H7 (cell line): Measurements from ENCODE around the gene ZNF701. TPM values are rescaled to one million over a fixed set of nuclear protein-coding genes. Genes with fewer than 3 reads are reported as not detected.
A peak's percentile ranks its signal among the peaks of the same experiment; 100 is the strongest.
"Not testable (repeated sequence)": the region's sequence is repeated elsewhere in the genome, so short reads cannot be mapped to it uniquely, and the experiment has no call there.

Experiments
- DNase-seq: peaks from one replicate; pipeline ENCODE4 v3.0.0; 2012
- H3K27me3 ChIP-seq: 2 replicates; pipeline ENCODE4 v1.6.0; 2011; ENCODE audit warnings: mild to moderate bottlenecking, low read length; ENCODE audit not compliant: control insufficient read depth, insufficient read depth
- H3K36me3 ChIP-seq: replicated peaks from 2 replicates; pipeline ENCODE4 v1.5.1; 2011; ENCODE audit warnings: low read length; ENCODE audit not compliant: control insufficient read depth, insufficient read depth
- H3K4me3 ChIP-seq: 2 replicates; pipeline ENCODE4 v1.5.1; 2011; ENCODE audit warnings: low read depth, mild to moderate bottlenecking, control low read depth, low read length, moderate library complexity; ENCODE audit not compliant: insufficient read depth
- total RNA-seq: library from RNA; depleted of rRNA; stranded (reverse); fragments of >200 nt; shearing (Covaris generic); gene quantifications from 2 replicates; pipeline ENCODE4 v1.2.3, GENCODE V29; 2014; rRNA removed

Gene ZNF701
- total RNA-seq, result 15.2 and 24.5 TPM in 2 replicates

DNA sequence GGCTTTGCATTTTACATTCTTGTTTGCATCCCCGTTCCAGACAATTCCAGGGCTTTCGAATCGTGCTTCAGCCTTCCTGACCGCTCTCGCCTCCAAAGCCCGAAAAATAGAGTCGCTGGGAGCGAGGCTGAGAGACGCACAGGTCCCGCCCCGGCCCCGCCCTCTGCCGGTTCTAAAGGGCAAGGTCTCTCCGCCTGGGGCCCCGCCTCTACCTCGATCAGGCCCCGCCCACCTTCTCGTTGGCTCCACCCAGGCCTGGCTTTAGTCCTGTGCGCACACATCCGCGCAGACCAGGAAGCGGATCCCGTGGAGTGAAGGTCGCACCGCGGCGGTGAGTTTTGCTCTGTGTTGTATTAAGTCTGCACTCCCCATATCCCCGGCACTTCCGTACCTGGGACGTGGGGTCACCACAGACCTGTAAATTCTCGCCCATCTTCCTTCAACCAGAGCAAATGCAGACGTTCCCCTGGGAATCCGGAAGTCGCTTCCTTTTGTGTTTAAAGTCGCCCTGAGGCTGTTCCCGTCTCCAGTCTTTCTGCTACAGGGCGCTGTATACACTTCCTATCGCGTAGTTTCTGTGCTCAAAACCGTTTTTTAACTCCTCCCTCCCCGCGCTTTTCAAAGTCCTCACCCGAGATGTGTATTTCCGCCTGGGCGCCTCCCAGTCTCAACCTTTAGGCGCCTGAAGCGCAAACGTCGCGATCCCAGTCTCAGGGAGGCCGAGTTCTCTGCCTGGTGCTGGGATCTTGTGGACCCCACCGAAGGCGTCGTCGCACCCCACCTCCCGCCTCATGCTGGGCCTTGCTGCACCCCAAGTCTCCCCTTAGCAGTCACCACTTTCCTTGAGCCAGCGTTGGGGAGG is at the start of gene ZNF701:
Gene ZNF701, plus strand, starts transcription at position 288 of the 862 bp plus-strand sequence. CDS start 3,861 bp downstream, outside the sequence.
- Histone ChIP-seq H3K27me3 (no peaks in the 10 kb centered on the region), H3K36me3 (peaks cover 3% of the 10 kb centered on the region), H3K4me3 (peak within 1 kb of the TSS; percentile 68)
- peak; percentile 92 for DNase-seq

DNA sequence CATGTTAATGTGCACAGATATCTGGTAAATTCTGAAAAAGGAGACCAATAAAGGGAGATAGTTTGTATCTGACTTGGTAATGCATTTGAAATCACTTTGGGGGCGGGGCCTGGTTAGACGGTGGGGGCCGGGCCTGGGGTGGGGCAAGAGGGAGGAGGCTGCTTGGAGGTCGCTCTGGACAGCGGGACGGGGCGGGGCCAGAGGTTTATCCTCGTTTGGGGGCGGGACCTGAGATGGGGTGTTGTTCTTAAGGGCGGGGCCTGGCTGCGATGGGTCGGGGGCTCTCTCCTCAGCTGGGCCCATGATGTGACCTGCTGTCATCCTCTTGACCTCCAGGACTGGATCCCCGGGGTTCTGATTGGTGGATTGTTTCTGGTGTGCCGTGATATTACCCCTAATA is 47.5 kb upstream of the ZNF701 start:
- Histone ChIP-seq H3K27me3 (no peaks in the 10 kb centered on the region), H3K36me3 (no peaks in the 10 kb centered on the region)
- peak; percentile 82 for DNase-seq

GRCh38 chr19:52524086-52524485 is 46.0 kb upstream of the ZNF701 start:
- no peak overlapping the region for H3K4me3 ChIP-seq
- H3K36me3 ChIP-seq, result no peaks in the 10 kb centered on the region
- no peak for DNase-seq
- H3K27me3 ChIP-seq, result no peaks in the 10 kb centered on the region

More for the DNA sequence above, 47.5 kb upstream of the ZNF701 start:
- no peak overlapping the region for H3K4me3 ChIP-seq

DNA sequence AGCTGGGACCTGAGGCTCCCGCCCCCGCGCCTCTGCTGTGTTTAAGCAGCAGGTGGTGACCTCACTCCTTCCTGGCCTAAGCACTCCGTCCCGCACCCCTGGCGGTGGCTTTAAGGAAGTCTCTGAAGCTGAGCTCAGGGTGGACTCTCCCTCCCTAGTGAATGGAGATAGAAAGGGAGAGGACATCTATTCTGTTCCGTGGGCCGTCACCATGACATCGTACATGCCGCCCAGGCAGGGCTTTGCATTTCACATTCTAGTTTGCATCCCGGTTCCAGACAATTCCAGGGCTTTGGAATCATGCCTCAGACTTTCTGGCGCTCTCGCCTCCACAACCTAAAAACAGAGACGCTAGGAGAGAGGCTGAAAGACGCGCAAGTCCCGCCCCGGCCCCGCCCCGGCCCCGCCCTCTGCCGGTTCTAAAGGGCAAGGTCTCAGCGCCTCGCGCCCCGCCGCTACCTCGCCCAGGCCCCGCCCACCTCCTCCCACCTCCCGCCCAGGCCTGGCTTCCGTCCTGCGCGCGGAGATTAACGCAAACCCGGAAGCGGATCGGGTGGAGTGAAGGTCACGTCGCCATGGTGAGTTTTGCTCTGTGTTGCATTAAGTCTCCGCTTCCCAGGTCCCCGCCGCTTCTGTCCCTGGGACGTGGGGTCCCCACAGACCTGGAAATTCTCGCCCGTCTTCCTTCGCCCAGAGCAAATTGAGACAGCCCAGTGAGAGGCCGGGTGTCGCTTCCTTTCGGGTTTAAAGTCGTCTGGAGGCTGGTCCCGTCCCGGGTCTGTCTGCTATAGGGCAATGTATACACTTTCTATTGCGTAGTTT is 42.7 kb upstream of the ZNF701 start, which contains the start of gene ZNF808:
Gene ZNF808, plus strand, starts transcription at position 535 of the 822 bp plus-strand sequence. CDS start 15,617 bp downstream, outside the sequence.
- Histone ChIP-seq H3K36me3 (no peaks in the 10 kb centered on the region), H3K27me3 (no peaks in the 10 kb centered on the region), H3K4me3 (peak within 1 kb of the TSS; percentile 89)
- peak; percentile 93 for DNase-seq

DNA sequence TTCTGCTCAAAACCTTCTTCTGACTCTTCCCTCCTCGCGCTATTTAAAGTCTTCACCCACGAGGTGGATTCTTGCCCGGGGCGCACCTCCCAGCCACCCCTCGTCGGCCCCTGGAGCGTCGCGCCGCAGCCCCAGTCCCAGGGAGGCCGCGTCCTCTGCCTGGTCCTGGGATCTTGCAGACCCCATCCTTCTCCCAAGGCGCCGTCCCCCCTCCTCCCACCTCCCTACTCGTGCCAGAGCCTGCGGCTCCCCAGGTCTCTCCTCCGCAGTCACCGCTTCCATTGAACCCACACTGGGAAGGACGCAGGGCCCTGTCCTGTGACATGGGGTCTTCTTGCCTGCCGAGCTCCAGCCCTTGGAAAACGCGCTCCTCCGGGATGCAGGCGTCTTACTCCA is 42.1 kb upstream of the ZNF701 start:
- H3K4me3 ChIP-seq, result peak overlapping the region; percentile 89
- H3K27me3 ChIP-seq, result no peaks in the 10 kb centered on the region
- DNase-seq, result peak; percentile 68
- no peaks in the 10 kb centered on the region for H3K36me3 ChIP-seq

GRCh38 chr19:52532480-52532879 is 37.6 kb upstream of the ZNF701 start:
- Histone ChIP-seq H3K4me3 (no peak overlapping the region), H3K36me3 (no peaks in the 10 kb centered on the region), H3K27me3 (no peaks in the 10 kb centered on the region)
- no peak for DNase-seq

DNA sequence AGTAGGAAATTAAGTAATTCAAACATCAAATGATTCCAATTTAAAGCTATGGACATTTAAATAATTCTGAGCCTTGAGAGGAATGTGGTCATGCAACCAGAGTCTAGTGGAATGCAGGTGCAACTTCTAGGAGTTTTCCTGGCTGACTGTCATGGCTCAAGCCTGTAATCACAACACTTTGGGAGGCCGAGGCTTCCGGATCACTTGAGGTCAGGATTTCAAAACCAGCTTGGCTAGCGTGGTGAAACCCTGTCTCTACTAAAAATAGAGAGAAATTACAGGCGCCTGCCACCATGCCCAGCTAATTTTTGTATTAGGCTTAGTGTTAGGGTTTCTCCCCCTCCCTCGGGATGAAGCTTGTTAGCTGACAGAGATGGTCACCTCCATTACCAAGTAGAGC is 36.2 kb upstream of the ZNF701 start:
- Histone ChIP-seq H3K4me3 (no peak overlapping the region), H3K36me3 (no peaks in the 10 kb centered on the region), H3K27me3 (no peaks in the 10 kb centered on the region)
- DNase-seq, result no peak

DNA sequence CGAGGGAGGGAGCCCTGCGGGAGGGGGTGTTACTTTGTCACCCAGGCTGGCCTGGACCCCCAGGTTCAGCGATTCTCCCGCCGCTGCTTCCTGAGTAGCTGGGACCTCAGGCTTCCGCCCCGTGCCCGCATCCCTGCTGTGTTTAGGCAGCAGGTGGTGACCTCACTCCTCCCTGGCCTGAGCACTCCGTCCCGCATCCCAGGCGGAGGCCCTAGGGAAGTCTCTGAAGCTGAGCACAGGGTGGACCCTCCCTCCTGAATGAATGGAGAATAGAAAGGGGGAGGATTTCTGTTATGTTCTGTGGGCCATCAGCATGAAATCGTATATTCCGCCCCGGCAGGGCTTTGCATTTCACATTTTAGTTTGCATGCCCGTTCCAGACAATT is 34.7 kb upstream of the ZNF701 start:
- H3K36me3 ChIP-seq, H3K27me3 ChIP-seq, DNase-seq: not testable (repeated sequence)
- peak overlapping the region; percentile 44 for H3K4me3 ChIP-seq

GRCh38 chr19:52535771-52536447 is 34.2 kb upstream of the ZNF701 start:
- DNase-seq, result peak; percentile 85
- H3K36me3 ChIP-seq, result no peaks in the 10 kb centered on the region
- peak overlapping the region; percentile 57 for H3K4me3 ChIP-seq
- H3K27me3 ChIP-seq, result no peaks in the 10 kb centered on the region

DNA sequence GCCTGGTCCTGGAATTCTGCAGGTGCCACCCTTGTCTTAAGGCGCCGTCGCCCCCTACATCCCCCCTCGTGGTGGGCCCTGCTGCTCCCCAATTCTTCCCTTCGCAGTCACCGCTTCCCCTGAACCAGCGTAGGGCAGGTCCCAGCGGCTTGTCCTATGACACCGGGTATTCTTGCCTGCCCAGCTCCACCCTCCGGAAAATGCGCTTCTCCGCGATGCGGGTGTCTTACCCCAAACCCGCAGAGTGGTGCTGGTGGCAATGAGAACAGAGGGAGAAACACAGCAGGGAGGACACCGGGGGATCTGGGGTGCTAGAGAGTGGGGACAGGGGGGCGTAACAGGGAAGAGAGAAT is 33.7 kb upstream of the ZNF701 start:
- no peak for DNase-seq
- peak overlapping the region; percentile 57 for H3K4me3 ChIP-seq
- no peaks in the 10 kb centered on the region for H3K27me3 ChIP-seq
- H3K36me3 ChIP-seq, result no peaks in the 10 kb centered on the region

DNA sequence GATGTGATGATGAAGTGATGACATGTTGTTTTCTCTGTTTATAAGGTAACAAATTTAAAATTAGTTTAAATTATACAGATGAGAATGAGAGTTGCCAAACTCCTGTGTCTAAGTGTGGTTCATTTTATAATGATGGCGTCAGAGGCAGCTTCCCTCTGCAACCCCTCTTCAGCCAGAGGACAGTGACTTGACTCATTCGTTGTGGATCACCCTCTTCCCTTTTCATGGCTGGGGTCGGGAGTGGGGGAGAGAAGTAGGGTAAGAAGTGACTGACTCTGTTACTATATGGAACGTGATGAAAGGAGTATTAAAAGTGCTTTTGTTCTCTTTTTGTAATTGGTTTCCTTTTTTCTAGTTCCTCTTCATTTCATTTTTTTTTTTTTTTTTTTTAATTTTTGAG is 31.3 kb upstream of the ZNF701 start:
- not testable (repeated sequence) for H3K36me3 ChIP-seq, H3K27me3 ChIP-seq, H3K4me3 ChIP-seq, DNase-seq

GRCh38 chr19:52541176-52541575 is 28.9 kb upstream of the ZNF701 start:
- not testable (repeated sequence) for DNase-seq, H3K36me3 ChIP-seq, H3K4me3 ChIP-seq, H3K27me3 ChIP-seq

GRCh38 chr19:52541608-52542007 is 28.5 kb upstream of the ZNF701 start:
- Histone ChIP-seq H3K27me3 (no peaks in the 10 kb centered on the region), H3K4me3 (no peak overlapping the region), H3K36me3 (peaks cover 5% of the 10 kb centered on the region)
- DNase-seq, result no peak

GRCh38 chr19:52542541-52542940 is 27.5 kb upstream of the ZNF701 start:
- H3K36me3 ChIP-seq, H3K4me3 ChIP-seq, DNase-seq, H3K27me3 ChIP-seq: not testable (repeated sequence)
